HG03575 (cell line): ENCODE measurements around the gene SNN.

Experiments
- ATAC-seq: cut with Tn5 transposase; IDR thresholded peaks from one replicate; pipeline ENCODE4 v1.9.1; 2021; ENCODE audit not compliant: unreplicated experiment, insufficient number of reproducible peaks, low FRiP score; ENCODE audit errors: extremely low read depth

The SNN gene

GRCh38 chr16:11675561-11676511 lies 7.6 kb downstream of the SNN start:
- ATAC-seq = no peak

- ATAC-seq = no peak
Measured at GRCh38 chr16:11676799-11677198, 8.5 kb downstream of the SNN start.

GRCh38 chr16:11677451-11677951 lies 9.2 kb downstream of the SNN start:
- ATAC-seq = no peak

- no peak for ATAC-seq
Measured at GRCh38 chr16:11677959-11678881, 10.0 kb downstream of the SNN start.

- ATAC-seq = no peak
Measured at GRCh38 chr16:11679250-11679649, 11.0 kb downstream of the SNN start.

- ATAC-seq = no peak
Measured at GRCh38 chr16:11679941-11680911, 12.0 kb downstream of the SNN start.

GRCh38 chr16:11681556-11681955 lies 13.3 kb downstream of the SNN start:
- no peak for ATAC-seq

GRCh38 chr16:11681976-11682654 lies 13.9 kb downstream of the SNN start:
- no peak for ATAC-seq

- no peak for ATAC-seq
Measured at GRCh38 chr16:11682655-11683096, 14.4 kb downstream of the SNN start.

- no peak for ATAC-seq
Measured at GRCh38 chr16:11683145-11683544, 14.9 kb downstream of the SNN start.

GRCh38 chr16:11684231-11685025 lies 16.2 kb downstream of the SNN start:
- no peak for ATAC-seq

- no peak for ATAC-seq
Measured at GRCh38 chr16:11685844-11686618, 17.8 kb downstream of the SNN start.

GRCh38 chr16:11686713-11687380 lies 18.6 kb downstream of the SNN start:
- no peak for ATAC-seq

GRCh38 chr16:11687601-11688519 lies 19.6 kb downstream of the SNN start:
- no peak for ATAC-seq

GRCh38 chr16:11688520-11688886 lies 20.2 kb downstream of the SNN start:
- no peak for ATAC-seq
